Measurements from ENCODE around the gene MYO1D.
"Not testable (repeated sequence)": the region's sequence is repeated elsewhere in the genome, so short reads cannot be mapped to it uniquely, and the experiment has no call there.

MYO1D gene

DNA sequence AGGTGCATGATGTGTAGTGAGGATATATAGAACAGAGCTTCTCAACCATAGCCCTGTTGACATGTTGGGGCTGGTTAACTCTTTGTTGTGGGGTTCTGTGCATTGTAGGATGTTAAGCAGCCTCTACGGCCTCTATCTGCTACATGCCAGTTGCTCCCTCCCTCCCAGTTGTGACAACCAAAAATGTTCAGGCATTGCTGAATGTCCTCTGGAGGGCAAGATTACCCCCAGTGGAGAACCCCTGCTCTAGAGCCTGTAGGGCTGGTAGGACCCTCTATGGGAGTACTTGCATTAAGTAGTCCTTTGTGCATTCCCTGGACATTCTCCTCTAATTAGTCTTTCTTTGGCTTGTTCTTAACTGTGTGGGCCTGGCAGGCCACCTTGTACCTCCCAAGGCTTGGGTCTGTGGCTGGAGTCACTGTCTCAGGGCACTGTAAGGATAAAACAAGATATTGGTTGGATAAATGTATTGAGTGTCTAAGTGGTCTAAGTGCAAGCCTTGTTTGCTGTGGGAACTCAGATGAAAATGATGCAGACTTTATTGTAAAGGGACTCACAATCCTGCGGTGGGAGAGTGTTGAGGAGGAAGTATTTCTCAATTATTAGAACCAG lies 19.8 kb upstream of the MYO1D start:
- in situ Hi-C loops (cut with MboI; ENCODE audit: low sequenced_read_pairs): no loop called here

DNA sequence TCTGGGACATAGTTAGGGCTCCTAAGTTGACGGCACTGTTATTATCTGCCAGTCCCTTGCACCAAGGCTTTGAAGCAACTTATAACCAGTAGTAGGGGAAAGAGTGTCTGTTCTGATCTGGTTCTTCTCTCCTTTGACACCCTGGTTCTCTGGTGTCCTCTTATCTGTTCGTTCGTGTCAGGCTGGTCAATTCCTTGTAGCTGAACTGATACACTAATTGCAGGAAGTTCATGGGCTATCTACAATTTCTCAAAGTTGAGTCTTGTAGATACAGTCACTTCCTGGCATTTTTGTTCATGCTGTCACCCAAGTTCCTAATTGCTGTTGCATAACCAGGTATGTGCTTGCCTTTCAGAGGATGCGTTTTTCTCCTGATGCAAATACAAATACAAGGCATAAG lies 17.3 kb upstream of the MYO1D start:
- in situ Hi-C loops (cut with MboI; ENCODE audit: low sequenced_read_pairs): no loop called here

DNA sequence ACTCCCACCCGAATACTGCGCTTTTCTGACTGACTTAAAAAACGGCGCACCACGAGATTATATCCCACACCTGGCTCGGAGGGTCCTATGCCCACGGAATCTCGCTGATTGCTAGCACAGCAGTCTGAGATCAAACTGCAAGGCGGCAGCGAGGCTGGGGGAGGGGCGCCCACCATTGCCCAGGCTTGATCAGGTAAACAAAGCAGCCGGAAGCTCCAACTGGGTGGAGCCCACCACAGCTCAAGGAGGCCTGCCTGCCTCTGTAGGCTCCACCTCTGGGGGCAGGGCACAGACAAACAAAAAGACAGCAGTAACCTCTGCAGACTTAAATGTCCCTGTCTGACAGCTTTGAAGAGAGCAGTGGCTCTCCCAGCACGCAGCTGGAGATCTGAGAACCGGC lies 10.5 kb upstream of the MYO1D start:
- in situ Hi-C loops (cut with MboI; ENCODE audit: low sequenced_read_pairs): not testable (repeated sequence)

DNA sequence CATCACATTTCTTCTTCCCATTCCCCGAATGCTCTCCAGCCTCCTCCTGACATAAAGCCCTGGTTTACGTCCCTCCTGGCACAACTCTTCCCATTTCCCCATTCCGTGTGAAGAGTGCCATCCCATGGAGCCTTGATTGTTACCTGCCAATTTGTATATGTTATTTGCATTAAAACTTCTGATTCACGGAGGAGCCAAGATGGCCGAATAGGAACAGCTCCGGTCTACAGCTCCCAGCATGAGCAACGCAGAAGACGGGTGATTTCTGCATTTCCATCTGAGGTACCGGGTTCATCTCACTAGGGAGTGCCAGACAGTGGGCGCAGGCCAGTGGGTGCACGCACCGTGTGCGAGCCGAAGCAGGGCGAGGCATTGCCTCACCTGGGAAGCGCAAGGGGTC lies 10.0 kb upstream of the MYO1D start:
- in situ Hi-C loops (cut with MboI; ENCODE audit: low sequenced_read_pairs): not testable (repeated sequence)

DNA sequence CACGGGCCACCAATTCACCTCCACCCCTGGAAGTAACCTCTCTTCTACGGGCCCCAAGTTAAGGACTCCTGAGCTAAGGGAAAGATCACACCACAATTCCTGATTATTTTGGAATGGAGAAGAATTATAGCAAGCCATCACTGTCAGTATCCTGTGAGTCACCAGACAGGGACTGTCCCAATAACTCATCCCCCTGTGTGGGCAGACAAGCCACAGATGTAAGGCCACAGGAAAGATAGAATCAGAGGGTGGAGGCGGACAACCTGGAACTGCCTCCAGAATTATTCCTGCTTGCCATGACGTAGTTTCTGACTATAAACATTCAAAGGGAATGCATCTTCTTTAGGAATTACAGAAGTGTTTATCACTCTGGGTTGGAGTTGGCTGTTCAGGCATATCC lies 5.8 kb upstream of the MYO1D start:
- in situ Hi-C loops (cut with MboI; ENCODE audit: low sequenced_read_pairs): no loop called here

DNA sequence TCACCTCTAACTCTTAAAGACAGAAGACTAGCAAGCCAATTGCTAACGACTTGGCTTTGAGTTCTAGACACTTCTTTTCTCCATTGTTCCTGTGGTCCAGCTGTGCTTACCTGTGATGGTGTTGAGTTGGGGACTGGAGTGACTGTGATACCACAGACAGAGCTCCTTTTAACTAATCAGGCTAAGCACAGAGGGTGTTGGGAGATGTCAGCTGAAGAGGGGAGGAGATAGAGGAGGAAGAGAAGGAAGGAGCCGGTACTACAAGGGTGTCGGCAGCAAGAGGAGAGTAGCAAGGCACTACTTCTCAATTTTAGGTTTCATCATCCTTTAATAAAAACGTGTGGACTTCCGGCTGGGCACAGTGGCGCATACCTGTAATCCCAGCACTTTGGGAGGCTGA lies 5.1 kb upstream of the MYO1D start:
- in situ Hi-C loops (cut with MboI; ENCODE audit: low sequenced_read_pairs): no loop called here

DNA sequence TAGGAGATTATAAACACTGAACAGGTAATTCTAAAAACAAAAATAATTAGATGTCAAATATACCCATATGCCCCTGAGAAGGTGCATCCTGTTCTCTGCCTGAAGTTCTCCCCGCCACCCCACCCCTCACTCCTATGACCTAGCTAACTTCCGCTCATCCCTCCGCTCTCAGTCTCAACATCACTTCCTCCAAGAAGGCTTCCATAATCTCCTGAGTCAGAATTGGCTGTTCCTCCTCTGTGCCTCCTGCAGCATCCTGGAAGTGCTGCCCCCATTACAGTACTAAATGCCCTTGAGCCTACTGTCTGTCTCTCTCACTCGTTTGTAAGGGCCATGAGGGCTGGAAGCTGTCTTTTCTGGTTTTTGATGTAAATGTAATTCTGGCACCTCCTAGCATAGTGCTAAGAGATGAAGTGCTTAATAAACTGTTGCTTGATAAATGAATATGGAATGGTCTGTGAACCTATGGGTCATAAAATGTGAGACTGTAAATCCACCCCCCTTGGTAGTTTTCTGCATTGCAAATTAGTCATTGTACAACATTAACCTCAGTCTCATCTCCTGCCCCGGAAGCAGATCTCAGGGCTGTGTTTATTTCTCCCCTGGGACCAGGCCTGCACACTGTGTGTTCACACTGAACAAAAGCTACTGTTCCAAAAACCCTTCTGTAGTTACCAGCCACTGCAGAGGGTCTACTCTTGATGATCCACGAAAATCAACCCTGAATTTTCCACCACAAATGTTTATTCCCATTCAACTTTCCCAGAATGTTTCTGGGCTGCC lies 3.9 kb upstream of the MYO1D start:
- in situ Hi-C loops (cut with MboI; ENCODE audit: low sequenced_read_pairs): no loop called here

DNA sequence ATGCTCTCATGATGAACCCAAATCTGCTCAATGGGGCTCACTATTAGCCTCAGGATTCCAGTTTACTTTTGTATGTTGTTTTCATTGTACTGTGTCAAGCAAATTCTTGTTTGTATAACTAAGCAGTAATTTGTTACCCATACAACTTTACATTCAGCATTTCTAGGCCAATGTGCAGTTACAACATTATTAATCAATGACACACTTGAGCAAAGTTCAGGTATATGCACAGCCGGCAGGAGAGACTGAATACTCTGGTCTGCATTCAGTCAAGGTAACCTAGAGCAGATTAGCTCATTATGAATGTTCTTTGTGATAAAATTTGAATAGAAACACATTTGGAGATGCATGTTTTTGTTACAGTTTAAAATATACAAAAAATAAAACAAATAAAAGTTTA lies 2.2 kb upstream of the MYO1D start:
- in situ Hi-C loops (cut with MboI; ENCODE audit: low sequenced_read_pairs): no loop called here

DNA sequence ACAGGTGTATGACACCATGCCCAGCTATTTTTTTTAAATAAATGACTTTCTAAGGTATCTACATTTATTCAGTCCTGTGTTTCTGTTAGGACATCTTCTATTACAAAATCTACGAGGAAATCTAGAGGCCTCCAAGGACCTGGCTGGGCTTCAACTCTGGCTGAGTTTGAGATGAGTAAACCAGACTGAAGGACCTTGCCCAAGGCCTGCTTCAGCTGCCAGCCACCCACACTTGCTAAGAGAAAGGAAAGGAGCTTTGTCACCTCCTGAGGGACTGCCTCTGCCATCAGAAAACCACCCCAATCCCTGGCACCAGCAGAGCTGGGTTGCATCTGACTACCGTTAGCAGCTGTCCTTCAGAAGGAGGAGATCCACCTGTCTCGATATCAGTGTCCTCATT lies 1.3 kb upstream of the MYO1D start:
- in situ Hi-C loops (cut with MboI; ENCODE audit: low sequenced_read_pairs): no loop called here

DNA sequence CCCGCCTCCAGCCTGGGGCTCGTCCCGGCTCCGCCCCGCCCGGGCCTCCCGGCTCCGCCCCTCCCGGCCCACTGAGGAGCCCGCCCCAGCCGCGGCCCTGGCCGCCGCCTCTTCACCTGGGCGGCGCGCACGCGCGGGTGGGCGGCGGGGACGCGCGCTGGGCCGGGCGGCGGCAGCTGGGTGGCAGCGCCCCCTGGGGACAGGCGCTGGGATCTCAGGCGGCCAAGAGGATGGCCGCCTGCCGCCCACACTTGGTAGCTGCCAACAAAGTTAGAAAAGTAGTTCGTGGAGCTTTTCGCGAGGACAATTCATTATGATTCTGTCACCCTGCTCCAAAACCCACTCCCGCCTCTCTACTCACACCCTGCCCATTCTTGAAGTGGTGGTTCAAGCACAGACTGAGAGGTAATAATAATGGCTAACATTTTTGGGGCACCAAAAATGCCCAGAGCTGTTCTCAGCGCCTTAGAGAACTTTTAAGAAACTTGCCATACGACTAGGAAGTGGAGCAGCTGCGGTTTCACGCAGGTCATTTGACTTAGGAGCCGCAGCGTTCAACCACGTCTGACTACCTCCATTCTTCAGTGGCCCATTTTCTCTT lies 340 bp upstream of the MYO1D start:
- in situ Hi-C loops (cut with MboI; ENCODE audit: low sequenced_read_pairs): no loop called here

DNA sequence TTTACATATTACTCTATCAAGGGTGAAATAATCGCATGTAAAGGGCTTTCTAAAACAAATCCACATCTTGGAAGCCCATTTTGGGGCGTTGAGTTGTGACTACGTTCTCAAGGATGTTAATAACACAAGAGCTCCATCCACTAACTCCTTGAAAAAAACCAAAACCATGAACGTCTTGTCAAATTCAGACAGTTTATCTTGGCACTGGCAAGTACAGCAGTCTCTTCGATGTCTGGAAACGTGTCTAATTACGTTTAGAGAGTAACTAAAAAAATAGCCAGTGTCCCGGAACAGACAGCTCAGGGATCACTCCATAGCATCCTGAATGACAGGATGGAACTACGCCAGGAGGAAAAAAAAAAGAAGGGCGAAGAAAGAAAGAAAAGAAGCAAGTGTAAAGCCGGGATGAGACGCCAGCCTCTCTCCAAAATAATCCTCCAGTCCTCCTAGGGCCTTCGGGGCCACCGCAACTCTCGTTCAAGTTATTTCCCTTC lies 954 bp downstream of the MYO1D start:
- in situ Hi-C loops (cut with MboI; ENCODE audit: low sequenced_read_pairs): no loop called here

DNA sequence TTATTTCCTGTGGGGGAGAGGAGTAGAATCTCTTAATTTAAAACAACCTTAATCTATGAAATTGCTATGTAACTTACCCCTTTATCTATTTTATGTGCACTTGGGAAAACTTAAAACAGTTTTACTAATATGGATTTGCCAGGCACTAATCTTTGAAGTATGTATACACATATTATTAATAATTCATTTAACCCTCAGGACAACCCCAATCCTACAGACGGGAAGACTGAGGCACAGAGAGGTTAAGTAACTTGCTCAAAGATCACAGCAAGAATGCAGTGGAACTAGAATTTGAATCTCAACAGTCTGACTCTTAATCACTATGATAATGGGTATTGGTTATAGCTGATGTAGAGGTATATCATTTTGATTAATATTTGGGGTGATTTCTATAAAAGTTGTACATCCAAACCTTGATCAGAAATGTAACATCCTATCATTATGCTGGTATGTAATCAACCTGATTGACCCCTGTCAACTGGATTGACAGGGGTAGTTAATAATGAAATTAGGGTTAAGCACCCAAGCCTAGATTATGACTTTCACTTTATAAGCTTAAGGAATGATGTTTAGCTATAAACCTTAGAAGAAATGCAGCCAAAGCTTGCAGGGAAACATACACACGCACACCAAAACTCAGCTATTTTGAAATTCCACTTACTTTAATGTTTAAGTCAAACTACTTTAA lies 1.6 kb downstream of the MYO1D start:
- in situ Hi-C loops (cut with MboI; ENCODE audit: low sequenced_read_pairs): no loop called here

DNA sequence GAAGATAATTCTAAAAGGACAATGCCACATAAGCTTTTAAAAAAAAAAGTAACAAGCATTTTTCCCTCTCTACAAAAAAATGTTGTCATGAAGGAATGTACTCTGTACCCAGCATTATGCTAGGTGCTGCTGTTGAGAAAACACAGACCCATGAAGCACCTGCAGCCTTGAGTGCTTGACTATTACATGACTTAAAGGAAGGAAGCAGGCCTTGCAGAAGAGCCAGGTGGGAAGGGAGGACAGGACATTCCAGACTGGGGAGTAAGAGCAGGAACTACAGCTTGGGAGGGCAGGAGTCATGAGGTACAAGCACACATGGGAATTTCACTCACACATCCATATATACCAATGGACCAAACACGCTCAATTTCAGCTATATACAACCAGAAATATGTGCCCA lies 3.8 kb downstream of the MYO1D start:
- in situ Hi-C loops (cut with MboI; ENCODE audit: low sequenced_read_pairs): no loop called here

DNA sequence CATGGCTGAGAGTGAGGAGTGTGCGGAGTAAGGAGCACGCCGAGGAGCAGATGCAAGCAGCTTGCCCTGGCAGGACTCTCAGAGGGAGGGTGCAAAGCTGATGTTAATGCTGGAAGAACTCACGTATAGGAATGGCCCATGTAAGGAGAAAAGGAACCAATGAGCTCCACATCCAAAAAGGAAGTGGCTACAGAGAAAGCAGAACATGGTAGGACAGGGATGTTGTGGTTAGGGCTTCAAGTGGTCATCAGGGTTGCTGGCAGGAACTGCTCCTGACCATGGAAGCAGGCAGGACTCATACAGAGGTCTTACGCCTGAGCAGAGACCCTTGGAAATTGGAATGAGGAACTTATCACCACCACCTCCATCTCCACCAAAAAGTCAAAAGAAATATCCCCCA lies 5.2 kb downstream of the MYO1D start:
- in situ Hi-C loops (cut with MboI; ENCODE audit: low sequenced_read_pairs): no loop called here

DNA sequence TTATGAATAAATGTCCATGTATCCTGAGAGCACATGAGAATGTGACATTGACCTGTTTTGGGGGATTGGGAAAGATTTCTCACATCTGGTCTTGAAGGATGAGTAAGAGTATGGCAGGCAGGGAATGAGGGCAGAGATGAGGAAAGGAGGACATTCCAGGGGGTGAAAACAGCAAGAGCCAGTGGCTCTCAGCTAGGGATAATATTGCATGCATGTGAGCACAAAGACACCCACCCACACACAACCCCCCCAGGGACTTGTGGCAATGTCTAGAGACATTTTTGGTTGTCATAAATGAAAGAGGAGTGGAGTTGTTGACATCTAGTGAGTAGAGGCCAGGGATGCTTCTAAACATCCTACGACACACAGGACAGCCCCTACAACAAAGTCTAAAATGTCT lies 6.0 kb downstream of the MYO1D start:
- in situ Hi-C loops (cut with MboI; ENCODE audit: low sequenced_read_pairs): no loop called here

DNA sequence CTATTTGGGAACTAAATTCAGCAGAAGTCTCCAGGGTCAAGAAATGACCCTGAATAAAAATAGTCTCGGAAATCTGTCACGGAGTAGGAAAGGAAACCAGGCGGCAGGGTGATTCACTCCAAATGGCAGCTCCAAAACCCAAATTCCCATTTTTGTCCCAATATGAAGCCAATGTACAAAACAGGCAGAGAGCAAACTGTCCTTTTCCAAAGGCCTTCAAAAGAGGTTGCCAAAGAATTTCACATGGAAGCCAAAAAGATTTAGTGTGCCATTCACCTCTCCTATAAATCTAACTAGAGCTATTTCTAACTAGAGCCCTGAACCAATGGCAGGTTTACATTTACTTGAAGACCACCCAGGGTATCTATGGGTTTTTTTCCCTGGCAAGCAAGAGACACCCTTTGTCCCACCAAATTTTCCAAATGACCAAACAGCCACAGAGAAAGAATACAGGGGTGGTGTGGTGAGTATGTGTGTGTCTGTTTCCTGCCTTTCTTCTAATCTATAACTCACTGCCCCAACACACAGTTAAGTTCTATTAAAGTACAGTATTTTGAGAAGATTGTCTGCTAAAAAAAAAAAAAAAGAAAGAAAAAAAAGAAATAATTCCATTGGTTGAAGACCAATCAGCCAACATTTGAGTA lies 6.8 kb downstream of the MYO1D start:
- in situ Hi-C loops (cut with MboI; ENCODE audit: low sequenced_read_pairs): no loop called here

DNA sequence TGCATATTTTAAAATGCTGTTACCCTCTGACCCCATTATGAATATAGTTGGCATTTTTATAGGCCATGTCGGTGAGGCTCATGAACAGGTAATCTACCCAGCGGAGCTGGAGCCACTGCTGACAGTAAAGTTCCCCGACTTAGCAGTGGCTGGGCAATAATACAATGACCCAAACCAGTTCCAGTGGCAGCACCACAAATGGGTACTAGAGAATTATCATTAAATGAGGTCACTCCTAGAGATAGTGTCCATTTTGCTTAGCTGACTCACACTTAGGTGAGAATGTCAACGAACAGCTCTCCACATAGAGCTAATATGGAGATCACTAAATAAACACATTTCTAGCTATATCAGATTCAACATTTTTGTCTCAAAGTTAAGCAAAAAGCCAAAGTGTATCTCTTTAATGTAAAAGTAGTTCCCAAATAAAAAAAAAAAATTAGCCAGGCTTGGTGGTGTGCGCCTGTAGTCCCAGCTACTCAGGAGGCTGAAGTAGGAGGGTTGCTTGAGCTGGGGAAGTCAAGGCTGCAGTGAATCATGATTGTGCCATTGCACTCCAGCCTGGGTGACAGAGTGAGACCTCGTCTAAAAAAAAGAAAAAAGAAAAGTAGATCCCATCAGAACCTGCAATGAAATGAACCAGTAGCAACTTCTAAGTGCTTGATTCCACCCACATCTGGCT lies 7.4 kb downstream of the MYO1D start:
- in situ Hi-C loops (cut with MboI; ENCODE audit: low sequenced_read_pairs): no loop called here

DNA sequence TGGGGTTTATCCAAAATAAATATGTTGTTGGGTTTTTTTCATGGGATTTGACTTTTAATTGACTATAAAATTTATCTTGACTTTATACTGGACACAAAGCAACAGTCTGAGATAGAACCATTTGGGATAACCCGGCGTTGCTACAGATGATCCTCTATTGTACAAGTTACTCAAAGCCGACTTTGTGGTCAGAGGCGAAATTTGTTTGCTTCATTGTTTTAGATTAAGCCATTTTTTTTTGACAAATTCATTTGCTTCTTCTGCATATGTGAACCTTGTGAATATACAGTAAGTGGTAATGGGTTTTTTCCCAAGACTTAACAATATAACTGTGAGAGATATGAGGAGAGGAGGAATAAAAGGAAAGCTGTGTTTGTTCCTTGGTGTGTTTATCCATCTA lies 11.8 kb downstream of the MYO1D start:
- in situ Hi-C loops (cut with MboI; ENCODE audit: low sequenced_read_pairs): no loop called here

DNA sequence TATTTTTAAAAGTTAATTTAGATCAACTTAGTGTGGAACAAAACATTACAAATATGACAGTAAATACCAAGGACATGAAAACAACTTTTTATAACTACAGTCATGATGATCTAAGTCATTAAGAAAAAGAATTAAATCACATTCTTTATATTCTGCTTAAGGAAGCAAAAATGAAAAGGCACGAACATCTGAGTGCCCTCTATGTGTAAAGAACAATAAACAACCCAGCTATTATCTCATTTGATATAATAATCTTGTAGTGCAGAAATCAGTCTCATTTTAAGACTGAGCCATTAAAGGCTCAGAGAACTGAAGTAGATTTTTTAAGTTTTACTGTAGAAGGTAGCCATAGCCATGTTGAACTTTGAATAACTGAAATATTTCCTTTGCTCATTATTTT lies 13.4 kb downstream of the MYO1D start:
- in situ Hi-C loops (cut with MboI; ENCODE audit: low sequenced_read_pairs): no loop called here

DNA sequence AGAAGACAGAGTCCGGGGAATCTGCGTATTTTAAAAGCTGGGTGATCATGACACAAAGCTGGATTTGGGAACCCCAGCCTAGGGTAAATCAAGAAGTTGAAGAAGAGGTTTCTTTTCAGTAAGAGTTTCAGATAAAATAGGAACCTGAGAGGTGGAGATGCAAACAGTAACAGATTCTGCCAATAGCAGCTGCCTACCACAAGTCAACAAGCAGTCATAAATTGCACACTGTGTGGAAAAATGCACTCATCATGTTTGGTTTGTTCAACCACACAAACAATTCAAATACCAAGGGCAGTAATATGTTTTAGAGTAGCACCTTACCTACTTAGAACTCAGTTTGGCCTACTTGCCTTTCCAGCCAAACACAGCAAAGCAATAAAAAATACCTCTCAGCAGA lies 14.0 kb downstream of the MYO1D start:
- in situ Hi-C loops (cut with MboI; ENCODE audit: low sequenced_read_pairs): no loop called here

DNA sequence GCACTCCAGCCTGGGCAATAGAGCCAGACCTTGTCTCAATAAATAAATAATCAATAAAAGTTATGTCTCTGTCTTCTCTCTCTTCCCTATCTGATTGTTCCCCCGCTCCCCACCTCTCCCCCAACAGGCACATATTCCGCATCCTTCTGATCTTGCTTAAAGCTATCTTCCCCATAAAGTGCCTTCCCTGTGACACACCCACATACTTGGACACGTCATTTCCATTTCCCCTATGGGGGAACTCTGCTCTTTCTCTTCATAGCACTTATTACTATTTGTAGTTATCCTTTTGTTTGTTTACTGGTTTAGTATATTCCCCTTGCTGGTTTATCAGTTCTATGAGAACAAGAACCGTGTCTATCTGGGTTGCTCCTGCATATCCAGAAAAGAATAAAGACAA lies 14.9 kb downstream of the MYO1D start:
- in situ Hi-C loops (cut with MboI; ENCODE audit: low sequenced_read_pairs): no loop called here

Measured in HL-60/S4 treated with retinoic acid at 250 ng/mL for 4 days and 3 days (cell line).